Stimulated activated CD8-positive, alpha-beta memory T cell treated with anti-CD3 and anti-CD28 coated beads, Interleukin-15, amount 100 ng/mL, for 24 hours (primary cell): ENCODE data around the gene TBC1D20.
"Not testable (repeated sequence)": the region's sequence is repeated elsewhere in the genome, so short reads cannot be mapped to it uniquely, and the experiment has no call there.

Experiments used
- DNase-seq: peaks from one replicate; pipeline ENCODE4 v3.0.0-alpha.2; 2020; ENCODE audit warnings: low read depth

The TBC1D20 gene

GRCh38 chr20:400454-401275, 61.7 kb downstream of the TBC1D20 start:
- DNase-seq = no peak

DNA sequence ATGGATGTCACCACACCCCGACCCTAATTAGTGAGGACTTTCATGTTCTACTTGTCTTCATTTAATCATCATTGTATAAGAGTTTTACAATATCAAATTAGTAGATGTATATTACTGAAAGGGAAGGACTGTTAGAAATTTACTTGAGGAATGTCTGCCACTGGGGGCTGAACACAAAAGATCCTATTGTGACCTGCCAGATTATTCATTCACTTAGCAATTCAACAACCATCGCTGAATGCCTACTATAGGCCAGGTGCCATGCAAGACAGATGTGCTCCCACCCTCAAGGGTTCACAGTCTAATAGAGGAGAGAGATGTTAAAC, 62.2 kb downstream of the TBC1D20 start:
- no peak for DNase-seq

GRCh38 chr20:399182-399707, 63.1 kb downstream of the TBC1D20 start:
- no peak for DNase-seq

GRCh38 chr20:397432-398237, 64.7 kb downstream of the TBC1D20 start:
- DNase-seq = no peak

DNA sequence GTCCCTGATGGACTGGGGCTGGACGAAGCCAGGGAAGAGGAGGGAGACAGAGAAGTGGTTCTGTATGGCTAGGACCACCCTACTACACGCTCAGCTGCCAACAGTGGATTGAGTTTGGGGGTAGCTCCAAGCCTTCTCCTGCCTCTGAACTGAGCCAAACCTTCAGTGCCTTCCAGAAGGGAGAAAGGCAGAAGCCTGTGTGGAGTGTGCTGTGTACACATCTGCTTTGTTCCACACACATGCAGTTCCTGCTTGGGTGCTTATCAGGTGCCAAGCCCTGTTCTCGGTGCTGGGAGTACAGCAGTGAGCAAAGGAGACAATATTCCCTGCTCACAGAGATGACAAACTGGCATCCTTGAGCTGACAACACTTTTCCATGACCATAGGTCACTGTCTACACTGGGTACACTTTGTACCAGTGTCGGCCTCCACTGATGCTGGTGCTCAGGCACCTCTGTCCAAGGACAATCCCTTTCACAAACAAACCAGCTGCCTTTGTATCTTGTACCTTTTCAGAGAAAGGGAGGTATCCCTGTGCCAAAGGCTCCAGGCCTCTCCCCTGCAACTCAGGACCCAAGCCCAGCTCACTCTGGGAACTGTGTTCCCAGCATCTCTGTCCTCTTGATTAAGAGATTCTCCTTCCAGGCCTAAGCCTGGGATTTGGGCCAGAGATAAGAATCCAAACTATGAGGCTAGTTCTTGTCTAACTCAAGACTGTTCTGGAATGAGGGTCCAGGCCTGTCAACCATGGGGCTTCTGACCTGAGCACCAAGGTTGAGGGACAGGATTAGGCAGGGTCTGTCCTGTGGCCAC, 65.5 kb downstream of the TBC1D20 start:
- DNase-seq = no peak

DNA sequence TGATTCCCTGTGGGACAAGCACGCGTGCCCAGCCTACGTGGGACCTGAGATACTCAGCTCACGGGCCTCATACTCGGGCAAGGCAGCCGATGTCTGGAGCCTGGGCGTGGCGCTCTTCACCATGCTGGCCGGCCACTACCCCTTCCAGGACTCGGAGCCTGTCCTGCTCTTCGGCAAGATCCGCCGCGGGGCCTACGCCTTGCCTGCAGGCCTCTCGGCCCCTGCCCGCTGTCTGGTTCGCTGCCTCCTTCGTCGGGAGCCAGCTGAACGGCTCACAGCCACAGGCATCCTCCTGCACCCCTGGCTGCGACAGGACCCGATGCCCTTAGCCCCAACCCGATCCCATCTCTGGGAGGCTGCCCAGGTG, 66.1 kb downstream of the TBC1D20 start:
- no peak for DNase-seq

DNA sequence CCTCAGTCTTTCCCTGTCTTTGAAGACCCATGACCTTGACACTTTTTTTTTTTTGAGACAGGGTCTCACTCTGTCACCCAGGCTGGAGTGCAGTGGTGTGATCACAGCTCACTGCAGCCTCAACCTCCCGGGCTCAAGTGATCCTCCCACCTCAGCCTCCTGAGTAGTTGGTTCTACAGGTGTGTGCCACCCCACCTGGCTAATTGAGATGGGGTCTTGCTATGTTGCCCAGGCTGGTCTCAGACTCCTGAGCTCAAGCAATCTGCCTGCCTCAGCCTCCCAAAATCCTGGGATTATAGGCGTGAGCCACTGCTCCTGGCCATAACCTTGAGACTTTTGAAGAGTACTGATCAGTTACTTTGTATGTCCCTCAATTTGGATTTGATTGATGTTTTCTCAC, 69.0 kb downstream of the TBC1D20 start:
- not testable (repeated sequence) for DNase-seq

GRCh38 chr20:391041-391711, 71.2 kb downstream of the TBC1D20 start:
- no peak for DNase-seq

- no peak for DNase-seq
Measured at GRCh38 chr20:389220-389619, 73.1 kb downstream of the TBC1D20 start.

GRCh38 chr20:388034-388994, 74.0 kb downstream of the TBC1D20 start:
- no peak for DNase-seq

GRCh38 chr20:387520-387919, 74.8 kb downstream of the TBC1D20 start:
- DNase-seq = no peak

DNA sequence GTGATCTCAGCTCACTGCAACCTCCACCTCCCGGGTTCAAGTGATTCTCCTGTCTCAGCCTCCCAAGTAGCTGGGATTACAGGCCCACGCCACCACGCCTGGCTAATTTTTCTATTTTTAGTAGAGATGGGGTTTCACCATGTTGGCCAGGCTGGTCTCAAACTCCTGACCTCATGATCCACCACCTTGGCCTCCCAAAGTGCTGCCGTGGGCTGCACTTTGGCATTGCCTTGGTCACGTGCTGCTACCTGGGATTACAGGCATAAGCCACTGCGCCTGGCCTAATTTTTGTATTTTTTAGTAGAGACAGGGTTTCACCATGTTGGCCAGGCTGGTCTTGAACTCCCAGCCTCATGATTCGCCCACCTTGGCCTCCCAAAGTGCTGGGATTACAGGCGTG, 75.7 kb downstream of the TBC1D20 start:
- not testable (repeated sequence) for DNase-seq
